Uterus (tissue), 2 donors: ENCODE measurements around the gene C6orf15.

Experiments
- CTCF ChIP-seq, 4 experiments: fragments of 200-600 bp in 2 of 4; fragments of 450-650 bp in 2 of 4; sonication (generic) in 2 of 4; IDR thresholded peaks; one replicate each; pipeline ENCODE4 v1.5.1; 2016 to 2019; ENCODE audit warnings: antibody characterized with exemption in 4 of 4, mild to moderate bottlenecking in 2 of 4, moderate library complexity in 1 of 4
- POLR2A ChIP-seq, 2 donors: fragments of 450-650 bp; IDR thresholded peaks; one replicate each; pipeline ENCODE4 v1.6.1; 2016; ENCODE audit warnings: antibody characterized with exemption in 2 of 2, mild to moderate bottlenecking in 1 of 2, moderate library complexity in 1 of 2

DNA sequence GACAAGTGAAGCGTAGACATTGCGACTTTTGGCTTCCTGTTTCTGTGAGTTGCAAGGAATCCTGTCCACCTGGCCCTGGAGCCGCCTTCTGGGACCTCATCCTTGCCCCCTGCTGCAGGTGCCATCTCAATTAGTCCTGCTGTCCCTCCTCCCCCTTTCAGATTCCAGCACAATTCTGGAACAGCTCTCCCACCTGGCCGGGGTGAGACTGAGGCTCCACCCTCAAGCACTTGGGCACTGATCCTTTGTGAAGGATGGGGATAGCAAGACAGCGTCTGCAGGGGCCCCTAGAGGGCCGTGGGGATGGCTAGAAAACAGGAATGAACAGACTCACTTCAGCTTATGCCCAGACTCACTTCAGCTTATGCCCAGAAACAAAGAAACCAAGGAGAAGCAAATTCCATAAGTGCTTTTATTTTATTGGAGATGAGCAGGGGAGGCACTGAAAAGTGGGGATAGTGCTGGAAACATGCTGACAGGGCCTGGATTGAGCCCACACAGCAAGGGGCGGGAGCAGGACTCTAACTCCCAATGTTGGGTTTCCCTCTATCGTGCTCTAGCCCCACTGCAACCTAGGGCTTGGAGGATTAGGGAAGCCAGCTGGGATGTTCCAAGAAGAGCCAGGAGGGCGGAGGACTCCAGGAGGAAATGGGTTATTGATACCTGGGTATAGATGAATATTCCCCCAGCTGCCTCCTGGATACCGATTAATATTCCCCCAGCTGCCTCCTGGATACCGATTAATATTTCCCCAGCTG, 1.4 kb downstream of the C6orf15 start:
- TF ChIP-seq CTCF (IDR thresholded peaks at IDR 0.05) (no peak), POLR2A (IDR thresholded peaks at IDR 0.05) (no peak)
